GM18498 (cell line): Measurements from ENCODE around the gene ADAP2.
A peak's percentile ranks its signal among the peaks of the same experiment; 100 is the strongest.
"Not testable (repeated sequence)": the region's sequence is repeated elsewhere in the genome, so short reads cannot be mapped to it uniquely, and the experiment has no call there.

ENCODE experiments used
- ATAC-seq: cut with Tn5 transposase; IDR thresholded peaks from one replicate; pipeline ENCODE4 v1.9.1; 2021; ENCODE audit warnings: mild to moderate bottlenecking, moderate library complexity; ENCODE audit not compliant: unreplicated experiment

Gene ADAP2

DNA sequence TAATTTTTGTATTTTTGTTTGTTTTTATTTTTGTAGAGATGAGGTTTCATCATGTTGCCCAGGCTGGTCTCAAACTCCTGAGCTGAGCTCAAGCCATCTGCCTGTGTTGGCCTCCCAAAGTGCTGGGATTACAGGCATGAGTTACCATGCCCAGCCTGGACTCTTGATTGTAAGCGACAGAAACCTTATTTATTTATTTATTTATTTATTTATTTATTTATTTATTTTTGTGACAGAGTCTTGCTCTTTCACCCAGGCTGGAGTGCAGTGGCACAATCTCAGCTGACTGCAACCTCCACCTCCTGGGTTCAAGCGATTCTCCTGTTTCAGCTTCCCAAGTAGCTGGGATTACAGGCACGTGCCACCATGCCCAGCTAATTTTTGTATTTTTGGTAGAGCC, 8.1 kb downstream of the ADAP2 start:
- ATAC-seq = not testable (repeated sequence)

GRCh38 chr17:30930495-30930894, 8.8 kb downstream of the ADAP2 start:
- no peak for ATAC-seq

DNA sequence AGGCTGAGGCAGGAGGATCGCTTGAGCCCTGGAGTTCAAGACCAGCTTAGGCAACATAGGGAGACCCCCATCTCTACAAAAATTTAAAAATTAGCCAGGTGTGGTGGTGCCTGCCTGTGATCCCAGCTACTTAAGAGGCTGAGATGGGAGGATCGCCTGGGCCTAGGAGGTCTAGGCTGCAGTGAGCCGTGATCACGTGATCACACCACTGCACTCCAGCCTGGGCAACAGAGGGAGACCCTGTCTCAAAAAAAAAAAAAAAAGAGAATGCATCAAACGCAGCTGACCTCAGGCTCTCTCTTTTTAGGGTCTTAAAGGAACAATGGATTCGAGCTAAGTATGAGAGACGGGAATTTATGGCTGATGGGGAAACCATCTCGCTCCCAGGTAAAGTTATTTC, 9.8 kb downstream of the ADAP2 start:
- not testable (repeated sequence) for ATAC-seq

DNA sequence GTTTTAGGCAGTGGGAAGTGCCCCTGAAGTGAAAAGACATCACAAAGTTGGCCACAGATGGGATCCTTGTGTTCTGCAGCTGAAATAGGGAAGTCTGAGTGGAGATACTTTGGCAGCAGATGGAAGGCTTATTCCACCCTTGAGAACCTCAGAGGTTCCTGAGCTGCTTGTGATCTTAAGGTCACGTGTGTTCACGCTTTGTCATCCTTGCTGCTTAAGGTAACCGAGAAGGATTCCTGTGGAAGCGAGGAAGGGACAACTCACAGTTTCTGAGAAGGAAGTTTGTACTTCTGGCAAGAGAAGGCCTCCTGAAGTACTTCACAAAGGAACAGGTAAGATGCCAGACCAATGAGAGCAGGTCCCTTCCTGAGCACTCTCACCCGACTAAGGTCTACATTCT, 12.2 kb downstream of the ADAP2 start:
- ATAC-seq = no peak

DNA sequence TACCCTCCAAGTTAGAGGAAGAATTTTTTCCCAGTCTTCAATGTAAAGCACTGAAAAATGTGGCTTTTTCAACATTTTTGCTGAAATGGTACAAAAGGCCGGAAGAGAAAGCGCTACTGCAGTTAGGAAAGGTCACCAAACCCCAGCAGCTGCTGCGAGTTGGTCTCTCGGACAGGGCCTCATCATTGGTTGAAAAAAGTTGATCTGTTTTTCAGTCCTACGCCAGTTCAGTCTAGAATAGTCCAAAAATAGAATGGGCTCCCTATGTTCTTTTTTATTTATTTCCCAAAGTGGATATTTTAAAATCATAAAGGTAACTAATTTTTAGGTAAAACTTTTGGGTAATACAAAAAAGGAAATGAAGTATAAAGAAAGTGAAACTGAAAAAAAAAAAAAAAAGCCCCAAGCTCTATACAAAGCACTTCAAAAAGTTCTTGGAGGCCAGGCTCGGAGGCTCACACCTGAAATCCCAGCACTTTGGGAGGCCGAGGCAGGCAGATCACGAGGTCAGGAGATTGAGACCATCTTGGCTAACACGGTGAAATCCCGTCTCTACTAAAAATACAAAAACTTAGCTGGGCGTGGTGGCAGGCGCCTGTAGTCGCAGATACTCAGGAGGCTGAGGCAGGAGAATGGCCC, 17.4 kb downstream of the ADAP2 start:
- ATAC-seq = no peak

GRCh38 chr17:30942308-30943079, 20.7 kb downstream of the ADAP2 start:
- no peak for ATAC-seq

DNA sequence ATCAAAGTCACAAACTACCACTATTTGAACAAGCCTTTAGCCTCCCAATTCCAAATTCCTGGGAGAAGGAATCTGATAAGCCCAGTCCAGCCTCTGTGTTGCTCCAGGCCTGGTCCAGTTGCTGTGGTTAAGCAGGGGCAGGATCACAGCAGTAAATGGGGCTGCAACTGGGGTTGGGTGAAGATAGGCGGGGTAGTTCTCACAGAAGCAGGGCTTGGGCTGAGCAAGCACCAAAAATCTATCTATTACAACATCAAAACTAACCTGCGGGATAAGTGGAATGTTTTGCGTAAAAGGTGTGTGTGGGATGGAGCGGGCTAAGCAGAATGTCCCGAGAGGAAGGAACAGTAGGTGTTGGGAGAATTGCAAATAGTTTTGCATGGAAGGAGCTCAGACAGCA, 26.1 kb downstream of the ADAP2 start:
- no peak for ATAC-seq

DNA sequence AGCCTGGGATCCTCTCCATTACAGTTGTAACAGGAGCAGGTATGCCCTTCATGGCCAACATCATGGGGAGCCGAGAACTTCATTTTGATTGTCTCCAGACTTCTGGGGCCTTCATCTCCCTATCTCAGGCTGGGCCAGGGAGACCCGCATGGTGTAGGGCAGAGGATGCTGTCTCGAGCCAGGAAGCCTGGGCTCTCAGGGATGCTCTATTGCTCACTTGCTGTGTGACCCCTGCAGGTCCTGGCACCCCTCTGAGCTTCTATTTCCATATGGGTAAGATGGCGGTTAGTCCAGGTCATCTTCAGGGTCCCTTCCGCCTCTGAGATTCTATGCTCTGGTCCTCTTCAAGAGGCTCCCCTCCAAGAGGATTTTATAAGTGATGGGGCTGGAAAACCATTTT, 28.4 kb downstream of the ADAP2 start:
- ATAC-seq = no peak

DNA sequence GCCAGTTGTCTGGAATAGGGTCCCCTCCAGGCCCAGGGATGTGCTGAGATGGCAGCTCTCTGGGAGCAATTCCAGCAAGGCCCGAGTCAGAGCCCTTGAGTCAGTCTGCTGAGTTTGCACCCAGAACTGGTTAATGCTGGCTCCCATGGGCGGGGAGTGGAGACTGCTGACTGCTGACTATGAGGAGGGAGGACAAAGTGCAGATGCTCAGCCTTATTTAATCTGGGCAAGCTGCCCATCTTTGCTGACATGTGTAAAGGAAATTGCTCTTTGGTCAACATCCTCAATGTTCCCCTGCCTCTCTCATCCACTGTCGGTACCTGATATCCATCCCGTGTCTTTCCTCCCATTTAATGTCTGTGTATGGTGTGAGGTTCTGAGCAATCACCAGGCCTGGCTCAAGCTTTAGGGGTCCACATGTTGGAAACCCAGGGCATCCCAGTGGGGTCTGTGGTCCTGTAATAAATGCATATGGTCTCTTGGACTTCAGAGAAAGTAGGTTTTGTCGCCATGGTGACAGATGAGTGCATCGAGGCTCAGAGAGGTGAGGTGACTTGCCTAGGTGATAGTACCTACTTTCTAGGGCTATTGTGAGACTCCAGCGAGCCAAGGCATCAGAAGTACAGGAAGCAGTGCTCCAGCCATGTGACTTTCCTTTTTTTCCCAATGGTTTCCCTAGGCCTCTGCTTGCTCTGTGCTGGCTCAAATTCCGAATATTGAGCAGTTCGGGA, 29.1 kb downstream of the ADAP2 start:
- ATAC-seq = no peak

- no peak for ATAC-seq
These were observed 31.1 kb downstream of the ADAP2 start for GRCh38 chr17:30952638-30953393.

DNA sequence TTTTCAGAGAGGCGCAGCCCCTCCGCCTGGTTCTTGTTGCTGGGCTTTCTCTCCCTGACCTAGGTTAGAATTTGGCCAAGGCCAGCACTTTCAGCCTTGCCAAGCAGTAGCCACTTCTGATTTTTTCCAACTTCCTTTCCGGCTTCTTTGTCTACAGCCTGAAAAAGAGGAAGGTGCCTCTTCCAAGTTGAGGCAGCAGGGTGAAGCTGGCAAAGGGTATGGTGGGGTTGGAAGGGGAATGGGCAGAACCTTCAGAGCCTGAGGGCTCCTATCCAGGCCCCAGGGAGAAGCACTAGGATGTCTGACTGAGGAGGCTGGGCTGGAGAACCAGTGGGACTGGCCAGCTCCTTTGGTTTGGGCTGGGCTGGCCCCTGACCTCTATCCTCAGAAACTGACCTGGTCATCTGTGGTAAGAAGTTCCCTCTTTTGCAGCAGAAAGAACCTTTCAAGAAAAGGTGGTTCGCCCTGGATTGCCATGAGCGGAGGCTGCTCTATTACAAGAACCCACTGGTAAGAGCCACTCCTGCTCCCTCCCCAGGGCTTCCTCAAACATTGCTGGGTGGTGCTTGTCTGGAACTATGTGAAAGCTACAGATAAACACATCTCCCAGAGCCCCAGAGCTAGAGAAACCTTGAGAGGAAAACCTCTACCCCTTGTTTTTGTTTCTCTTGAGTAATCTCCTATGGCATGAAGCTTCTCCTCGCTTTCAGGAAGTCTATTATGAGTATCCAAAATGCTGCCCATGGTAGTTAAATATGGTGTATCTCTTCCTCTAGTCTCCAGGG, 32.5 kb downstream of the ADAP2 start:
- no peak for ATAC-seq

GRCh38 chr17:30956764-30957374, 35.1 kb downstream of the ADAP2 start:
- ATAC-seq = no peak

- ATAC-seq = no peak
These were observed 36.0 kb downstream of the ADAP2 start for GRCh38 chr17:30957741-30958140.

DNA sequence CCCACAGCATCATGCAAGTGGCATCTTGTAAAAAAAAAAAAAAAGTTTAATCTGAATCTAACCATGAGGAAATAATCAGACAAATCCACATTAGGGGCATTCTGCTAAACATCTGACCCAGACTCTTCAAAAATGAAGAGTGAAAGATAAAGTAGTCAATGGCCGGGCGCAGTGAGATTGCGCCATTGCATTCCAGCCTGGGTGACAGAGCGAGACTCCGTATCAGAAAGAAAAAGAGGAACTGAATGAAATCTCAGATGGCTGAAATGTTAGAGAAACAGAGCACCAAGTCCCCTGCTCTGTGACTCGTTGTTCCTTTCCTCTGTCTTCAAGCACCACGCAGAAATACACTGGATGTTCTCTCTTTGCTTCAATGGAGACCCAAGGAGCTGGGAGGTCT, 36.4 kb downstream of the ADAP2 start:
- no peak for ATAC-seq

- peak; percentile 61 for ATAC-seq
These were observed 39.8 kb downstream of the ADAP2 start for GRCh38 chr17:30961209-30962188.

- ATAC-seq = not testable (repeated sequence)
These were observed 42.6 kb downstream of the ADAP2 start for GRCh38 chr17:30964312-30964711.

DNA sequence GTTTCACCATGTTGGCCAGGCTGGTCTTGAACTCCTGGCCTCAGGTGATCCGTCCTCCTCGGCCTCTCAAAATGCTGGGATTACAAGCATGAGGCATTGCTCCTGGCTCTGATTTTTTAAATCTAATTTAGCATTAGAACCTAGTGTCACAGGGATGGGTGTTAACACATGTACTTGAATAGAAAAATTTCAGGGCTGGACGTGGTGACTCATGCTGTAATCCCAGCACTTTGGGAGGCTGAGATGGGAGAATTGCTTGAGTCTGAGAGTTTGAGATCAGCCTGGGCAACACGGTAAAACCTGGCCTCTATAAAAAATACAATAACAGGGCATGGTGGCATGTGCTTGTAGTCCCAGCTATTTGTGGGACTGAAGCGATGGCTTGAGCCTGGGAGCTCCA, 43.1 kb downstream of the ADAP2 start:
- no peak for ATAC-seq

GRCh38 chr17:30965686-30966085, 43.9 kb downstream of the ADAP2 start:
- no peak for ATAC-seq

DNA sequence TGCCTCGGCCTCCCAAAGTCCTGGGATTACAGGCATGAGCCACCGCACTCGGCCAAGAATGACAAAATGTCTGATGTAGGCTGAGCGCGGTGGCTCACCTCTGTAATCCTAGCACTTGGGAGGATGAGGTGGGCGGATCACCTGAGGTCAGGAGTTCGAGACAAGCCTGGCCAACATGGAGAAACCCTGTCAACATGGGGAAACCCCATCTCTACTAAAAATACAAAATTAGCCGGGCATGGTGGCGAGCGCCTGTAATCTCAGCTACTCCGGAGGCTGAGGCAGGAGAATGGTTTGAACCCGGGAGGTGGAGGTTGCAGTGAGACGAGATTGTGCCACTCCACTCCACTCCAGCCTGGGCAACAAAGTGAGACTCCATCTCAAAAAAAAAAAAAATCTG, 46.2 kb downstream of the ADAP2 start:
- ATAC-seq = not testable (repeated sequence)
